SIG-M5 treated with dmso at 0.1 percent for 504 hours (cell line): ENCODE measurements around the gene MRPS5.
"Not testable (repeated sequence)": the region's sequence is repeated elsewhere in the genome, so short reads cannot be mapped to it uniquely, and the experiment has no call there.

Experiments
- DNase-seq: peaks from one replicate; lab custom pipeline; 2025; ENCODE audit not compliant: unreplicated experiment; lab: John Stamatoyannopoulos, UW

The MRPS5 gene

GRCh38 chr2:95047629-95048510, 73.7 kb downstream of the MRPS5 start:
- no peak for DNase-seq

DNA sequence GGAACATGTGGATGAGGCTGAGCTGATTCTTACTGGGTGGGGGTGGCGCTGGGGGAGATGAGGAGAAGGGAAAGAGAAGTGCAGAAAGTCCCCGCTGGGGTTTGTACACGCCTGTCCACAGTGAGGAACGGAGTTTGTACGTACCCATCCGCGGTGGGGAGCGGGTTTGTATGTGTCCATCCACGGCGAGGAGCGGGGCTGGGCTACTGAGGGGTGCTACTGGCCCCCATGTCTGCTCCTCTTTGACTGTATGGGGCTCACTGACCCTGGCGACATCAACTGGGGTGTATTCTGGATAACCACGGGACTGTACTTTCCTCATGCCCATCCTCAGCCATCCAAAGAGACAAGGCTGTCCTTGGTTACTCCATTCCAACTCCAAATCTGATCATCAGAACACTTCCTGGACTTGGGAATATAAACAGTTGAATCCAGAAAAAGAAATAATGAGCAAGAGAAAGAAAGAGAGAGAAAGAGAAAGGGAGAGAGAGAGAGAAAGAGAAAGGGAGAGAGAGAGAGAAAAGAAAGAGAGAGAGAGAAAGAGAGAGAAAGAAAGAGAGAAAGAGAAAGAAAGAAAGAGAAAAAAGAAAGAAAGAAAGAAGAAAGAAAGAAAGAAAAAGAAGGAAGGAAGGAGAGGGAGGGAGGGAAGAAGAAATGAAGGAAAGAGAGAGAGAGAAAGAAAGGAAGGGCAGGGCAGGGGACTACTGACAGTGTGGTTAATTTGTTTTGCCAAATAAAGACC, 75.1 kb downstream of the MRPS5 start:
- no peak for DNase-seq

GRCh38 chr2:95044601-95045000, 77.0 kb downstream of the MRPS5 start:
- DNase-seq = no peak

- no peak for DNase-seq
Observed at GRCh38 chr2:95043300-95044093, 78.1 kb downstream of the MRPS5 start.

DNA sequence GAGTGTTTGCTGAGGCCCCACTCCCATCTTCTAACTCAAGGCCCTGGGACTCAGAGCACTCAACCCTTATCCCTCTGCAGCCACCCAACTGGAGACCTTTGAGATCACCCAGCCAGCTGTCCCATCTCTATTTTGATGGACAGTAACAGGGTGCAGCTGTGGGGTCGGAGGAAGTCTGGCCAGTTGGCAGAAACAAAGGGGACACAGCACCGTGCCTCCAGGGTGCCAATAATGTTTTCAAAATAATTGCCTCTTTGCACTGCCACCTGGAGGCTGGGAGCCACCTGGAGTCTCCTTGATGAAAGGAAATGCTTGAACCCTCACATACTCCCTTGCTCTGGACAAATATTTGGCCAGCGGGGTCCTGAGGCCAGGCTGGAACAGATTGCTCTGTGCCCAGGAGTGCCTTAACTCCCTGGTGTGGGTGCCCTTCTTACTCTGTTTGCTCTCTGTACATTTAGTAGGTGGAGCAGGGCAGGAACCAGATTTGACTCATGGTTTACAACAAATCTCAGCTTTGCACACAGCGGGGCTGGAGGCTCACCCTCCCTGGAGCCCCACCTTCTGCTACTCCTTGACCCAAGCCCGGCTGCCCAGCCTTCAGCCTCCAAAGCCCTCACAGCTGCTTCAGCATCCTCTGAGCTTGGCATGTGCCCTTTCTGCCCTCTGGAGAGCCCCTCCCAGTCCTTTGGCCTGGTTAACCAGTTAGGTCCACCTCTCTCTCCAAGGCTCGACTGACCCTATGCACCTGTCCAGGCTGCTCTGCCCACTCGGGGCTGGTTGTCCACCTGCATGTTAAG, 78.9 kb downstream of the MRPS5 start:
- DNase-seq = no peak

- DNase-seq = no peak
Observed at GRCh38 chr2:95041824-95042442, 79.7 kb downstream of the MRPS5 start.

- DNase-seq = no peak
Observed at GRCh38 chr2:95041060-95041823, 80.4 kb downstream of the MRPS5 start.

DNA sequence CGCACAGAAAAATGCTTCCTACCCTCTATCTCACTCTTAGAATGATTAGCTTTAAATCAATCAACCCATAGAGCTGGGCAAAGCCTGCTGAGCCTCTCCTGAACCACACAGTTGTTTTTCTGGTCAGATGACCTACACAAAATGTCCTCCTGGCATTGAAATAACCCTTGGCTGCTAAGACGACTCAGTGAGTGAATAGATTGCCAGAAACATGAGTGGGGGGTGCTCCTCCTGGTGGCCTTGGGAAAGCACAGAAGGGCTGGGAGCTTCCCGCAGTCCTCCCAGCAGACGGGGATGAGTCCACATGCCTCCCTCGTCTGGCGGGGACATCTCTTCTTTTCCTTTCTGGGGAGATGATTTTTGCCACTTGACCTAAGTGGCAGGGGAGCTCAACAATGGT, 81.2 kb downstream of the MRPS5 start:
- no peak for DNase-seq

DNA sequence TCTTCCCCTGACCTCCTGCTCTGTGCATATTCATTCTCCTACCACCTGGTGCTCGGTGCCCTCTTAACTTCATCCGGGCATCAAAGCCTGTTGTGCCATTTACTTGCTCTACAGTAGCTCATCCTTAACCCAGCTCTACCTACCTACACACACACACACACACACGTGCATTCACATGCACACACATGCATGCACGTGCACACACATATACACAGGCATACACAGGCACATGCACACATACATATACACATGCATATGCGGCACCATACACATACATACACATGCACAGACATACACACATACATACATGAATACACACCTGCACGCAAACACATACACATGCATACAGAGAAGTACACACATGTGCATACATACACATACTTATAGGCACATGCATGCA, 81.6 kb downstream of the MRPS5 start:
- no peak for DNase-seq

- DNase-seq = no peak
Observed at GRCh38 chr2:95039363-95039762, 82.2 kb downstream of the MRPS5 start.

DNA sequence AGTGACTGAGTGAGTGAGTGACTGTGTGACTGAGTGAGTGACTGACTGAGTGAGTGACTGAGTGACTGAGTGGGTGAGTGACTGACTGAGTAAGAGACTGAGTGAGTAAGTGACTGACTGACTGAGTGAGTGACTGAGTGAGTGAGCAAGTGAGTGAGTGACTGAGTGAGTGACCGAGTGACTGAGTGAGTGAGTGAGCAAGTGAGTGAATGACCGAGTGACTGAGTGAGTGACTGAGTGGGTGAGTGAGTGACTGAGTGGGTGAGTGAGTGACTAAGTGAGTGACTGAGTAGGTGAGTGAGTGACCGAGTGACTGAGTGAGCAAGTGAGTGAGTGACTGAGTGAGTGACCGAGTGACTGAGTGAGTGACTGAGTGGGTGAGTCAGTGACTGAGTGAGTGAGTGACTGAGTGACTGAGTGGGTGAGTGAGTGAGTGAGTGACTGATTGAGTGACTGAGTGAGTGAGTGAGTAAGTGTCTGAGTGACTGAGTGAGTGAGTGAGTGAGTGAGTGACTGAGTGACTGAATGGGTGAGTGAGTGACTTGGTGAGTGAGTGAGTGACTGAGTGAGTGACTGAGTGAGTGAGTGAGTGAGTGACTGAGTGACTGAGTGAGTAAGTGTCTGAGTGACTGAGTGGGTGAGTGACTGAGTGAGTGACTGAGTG, 82.8 kb downstream of the MRPS5 start:
- DNase-seq = no peak

DNA sequence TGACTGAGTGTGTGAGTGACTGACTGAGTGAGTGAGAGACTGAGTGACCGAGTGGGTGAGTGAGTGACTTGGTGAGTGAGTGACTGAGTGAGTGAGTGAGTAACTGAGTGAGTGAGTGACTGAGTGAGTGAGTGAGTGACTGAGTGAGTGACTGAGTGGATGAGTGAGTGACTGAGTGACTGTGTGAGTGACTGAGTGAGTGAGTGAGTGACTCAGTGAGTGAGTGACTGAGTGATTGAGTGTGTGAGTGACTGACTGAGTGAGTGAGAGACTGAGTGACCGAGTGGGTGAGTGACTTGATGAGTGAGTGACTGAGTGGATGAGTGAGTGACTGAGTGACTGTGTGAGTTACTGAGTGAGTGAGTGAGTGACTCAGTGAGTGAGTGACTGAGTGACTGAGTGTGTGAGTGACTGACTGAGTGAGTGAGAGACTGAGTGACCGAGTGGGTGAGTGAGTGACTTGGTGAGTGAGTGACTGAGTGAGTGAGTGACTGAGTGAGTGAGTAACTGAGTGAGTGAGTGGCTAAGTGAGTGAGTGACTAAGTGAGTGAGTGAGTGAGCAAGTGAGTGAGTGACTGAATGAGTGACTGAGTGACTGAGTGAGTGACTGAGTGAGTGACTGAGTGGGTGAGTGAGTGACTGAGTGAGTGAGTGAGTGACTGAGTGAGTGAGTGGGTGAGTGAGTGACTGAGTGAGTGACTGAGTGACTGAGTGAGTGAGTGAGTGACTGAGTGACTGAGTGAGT, 83.6 kb downstream of the MRPS5 start:
- not testable (repeated sequence) for DNase-seq

DNA sequence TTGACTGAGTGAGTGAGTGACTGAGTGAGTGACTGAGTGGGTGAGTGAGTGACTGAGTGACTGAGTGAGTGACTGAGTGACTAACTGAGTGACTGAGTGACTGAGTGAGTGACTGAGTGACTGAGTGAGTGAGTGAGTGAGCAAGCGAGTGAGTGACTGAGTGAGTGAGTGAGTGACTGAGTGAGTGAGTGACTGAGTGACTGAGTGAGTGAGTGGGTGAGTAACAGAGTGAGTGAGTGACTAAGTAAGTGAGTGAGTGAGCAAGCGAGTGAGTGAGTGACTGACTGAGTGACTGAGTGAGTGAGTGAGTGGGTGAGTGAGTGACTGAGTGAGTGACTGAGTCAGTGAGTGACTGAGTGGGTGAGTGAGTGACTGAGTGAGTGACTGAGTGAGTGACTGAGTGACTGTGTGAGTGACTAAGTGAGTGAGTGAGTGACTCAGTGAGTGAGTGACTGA, 84.2 kb downstream of the MRPS5 start:
- no peak for DNase-seq

GRCh38 chr2:95036596-95037383, 84.8 kb downstream of the MRPS5 start:
- DNase-seq = no peak
